GM13976 (cell line): Measurements from ENCODE around the gene FOXK2.
"Not testable (repeated sequence)": the region's sequence is repeated elsewhere in the genome, so short reads cannot be mapped to it uniquely, and the experiment has no call there.

Experiments used
- DNase-seq: peaks from one replicate; pipeline ENCODE4 v3.0.0; 2012; ENCODE audit warnings: low spot score
- CTCF ChIP-seq: IDR thresholded peaks from 2 replicates; pipeline ENCODE4 v1.5.1; 2012; ENCODE audit warnings: borderline replicate concordance, mild to moderate bottlenecking; ENCODE audit not compliant: insufficient read depth; ENCODE audit errors: extremely low read depth, missing control alignments, control extremely low read depth
- in situ Hi-C: fragments of 300-500 bp; cut with MboI; formaldehyde crosslinking; loops from one replicate; pipeline ENCODE4 v1.12.0; 2022; ENCODE audit warnings: low sequenced_read_pairs, mixed read lengths, inconsistent platforms; ENCODE audit not compliant: unreplicated experiment

The FOXK2 gene

GRCh38 chr17:82559566-82560251 is 40.2 kb downstream of the FOXK2 start:
- no peak for DNase-seq
- no peak for TF ChIP-seq CTCF
- in situ Hi-C loops, result no loop called here

- DNase-seq, result no peak
- TF ChIP-seq CTCF, result no peak
- in situ Hi-C loops, result no loop called here
Observed at GRCh38 chr17:82560252-82560642, 40.7 kb downstream of the FOXK2 start.

GRCh38 chr17:82560802-82561428 is 41.4 kb downstream of the FOXK2 start:
- TF ChIP-seq CTCF, result no peak
- in situ Hi-C loops, result no loop called here
- no peak for DNase-seq

GRCh38 chr17:82561429-82562035 is 42.0 kb downstream of the FOXK2 start:
- in situ Hi-C loops, result no loop called here
- no peak for DNase-seq

GRCh38 chr17:82562718-82563220 is 43.2 kb downstream of the FOXK2 start:
- in situ Hi-C loops, DNase-seq: not testable (repeated sequence)

More at GRCh38 chr17:82561429-82562035, 42.0 kb downstream of the FOXK2 start:
- TF ChIP-seq CTCF, result no peak

GRCh38 chr17:82563318-82563717 is 43.8 kb downstream of the FOXK2 start:
- TF ChIP-seq CTCF, result no peak
- in situ Hi-C loops, result no loop called here
- no peak for DNase-seq

GRCh38 chr17:82563745-82564144 is 44.2 kb downstream of the FOXK2 start:
- DNase-seq, in situ Hi-C loops: not testable (repeated sequence)
